NCI-H748 (cell line): ENCODE measurements around the gene CDKAL1.

Experiments used
- DNase-seq: peaks from one replicate; lab custom pipeline; 2025; ENCODE audit not compliant: unreplicated experiment; lab: John Stamatoyannopoulos, UW

Gene CDKAL1

GRCh38 chr6:20870021-20870420 is 335.8 kb downstream of the CDKAL1 start:
- DNase-seq, result peak; percentile 64

- peak; percentile 55 for DNase-seq
Observed at GRCh38 chr6:20870493-20870892, 336.2 kb downstream of the CDKAL1 start.

- DNase-seq, result peak; percentile 75
Observed at GRCh38 chr6:20873425-20874190, 339.4 kb downstream of the CDKAL1 start.

GRCh38 chr6:20875369-20875963 is 341.2 kb downstream of the CDKAL1 start:
- DNase-seq, result peak; percentile 54

- DNase-seq, result peak; percentile 38
Observed at GRCh38 chr6:20876036-20876435, 341.8 kb downstream of the CDKAL1 start.

- DNase-seq, result no peak
Observed at GRCh38 chr6:20876561-20876960, 342.3 kb downstream of the CDKAL1 start.

- DNase-seq, result no peak
Observed at GRCh38 chr6:20877008-20877937, 343.0 kb downstream of the CDKAL1 start.

- no peak for DNase-seq
Observed at GRCh38 chr6:20879121-20879520, 344.9 kb downstream of the CDKAL1 start.

GRCh38 chr6:20879526-20879925 is 345.3 kb downstream of the CDKAL1 start:
- no peak for DNase-seq

- no peak for DNase-seq
Observed at GRCh38 chr6:20881365-20881764, 347.1 kb downstream of the CDKAL1 start.

GRCh38 chr6:20882014-20882413 is 347.8 kb downstream of the CDKAL1 start:
- DNase-seq, result peak; percentile 83

- DNase-seq, result no peak
Observed at GRCh38 chr6:20885076-20885475, 350.8 kb downstream of the CDKAL1 start.

- DNase-seq, result peak; percentile 89
Observed at GRCh38 chr6:20891161-20891560, 356.9 kb downstream of the CDKAL1 start.

GRCh38 chr6:20892365-20892764 is 358.1 kb downstream of the CDKAL1 start:
- DNase-seq, result peak; percentile 69

- DNase-seq, result no peak
Observed at GRCh38 chr6:20893412-20893811, 359.2 kb downstream of the CDKAL1 start.

- peak; percentile 66 for DNase-seq
Observed at GRCh38 chr6:20900389-20901160, 366.3 kb downstream of the CDKAL1 start.

GRCh38 chr6:20905377-20905776 is 371.1 kb downstream of the CDKAL1 start:
- DNase-seq, result no peak

- DNase-seq, result no peak
Observed at GRCh38 chr6:20906945-20907344, 372.7 kb downstream of the CDKAL1 start.

- no peak for DNase-seq
Observed at GRCh38 chr6:20907486-20908071, 373.3 kb downstream of the CDKAL1 start.

GRCh38 chr6:20909621-20910020 is 375.4 kb downstream of the CDKAL1 start:
- DNase-seq, result peak; percentile 32
